NK-92 treated with Interleukin-12 subunit alpha and Interleukin-12 subunit beta, amount 100 ng/mL, for 24 hours (cell line): ENCODE results near the gene KCNMB2.

Experiments
- DNase-seq: peaks from one replicate; lab custom pipeline; 2025; lab: John Stamatoyannopoulos, UW

Gene KCNMB2

GRCh38 chr3:178875157-178875556 is 338.9 kb downstream of the KCNMB2 start:
- DNase-seq, result no peak

GRCh38 chr3:178875836-178876235 is 339.6 kb downstream of the KCNMB2 start:
- DNase-seq, result no peak

DNA sequence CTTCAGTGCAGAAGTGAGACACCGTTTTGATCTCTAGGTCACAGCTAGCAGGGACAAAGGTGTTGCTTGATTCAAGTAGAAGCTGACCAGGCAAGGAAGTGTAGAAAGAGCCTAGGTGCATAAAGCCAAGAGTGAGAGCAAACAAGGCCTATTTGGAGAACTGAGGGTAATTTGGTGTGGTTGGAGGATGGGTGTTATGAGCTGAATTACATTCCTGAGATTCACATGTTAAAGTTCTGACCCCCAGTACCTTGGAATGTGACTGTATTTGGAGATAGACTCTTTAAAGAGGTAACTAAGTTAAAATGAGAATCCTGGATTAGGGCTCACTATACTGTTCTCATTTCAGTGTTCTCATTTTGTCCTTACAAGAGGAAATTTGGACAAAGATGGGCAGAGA is 344.0 kb downstream of the KCNMB2 start:
- no peak for DNase-seq
